T-helper 2 cell (primary cell): Measurements from ENCODE around the gene EPS8L2.
A peak's percentile ranks its signal among the peaks of the same experiment; 100 is the strongest.
"Not testable (repeated sequence)": the region's sequence is repeated elsewhere in the genome, so short reads cannot be mapped to it uniquely, and the experiment has no call there.

Source experiments
- DNase-seq, 5 experiments: peaks; one replicate each; pipeline versions ENCODE4 v3.0.0 to v3.0.0-alpha.2; 2012 to 2022

Gene EPS8L2

DNA sequence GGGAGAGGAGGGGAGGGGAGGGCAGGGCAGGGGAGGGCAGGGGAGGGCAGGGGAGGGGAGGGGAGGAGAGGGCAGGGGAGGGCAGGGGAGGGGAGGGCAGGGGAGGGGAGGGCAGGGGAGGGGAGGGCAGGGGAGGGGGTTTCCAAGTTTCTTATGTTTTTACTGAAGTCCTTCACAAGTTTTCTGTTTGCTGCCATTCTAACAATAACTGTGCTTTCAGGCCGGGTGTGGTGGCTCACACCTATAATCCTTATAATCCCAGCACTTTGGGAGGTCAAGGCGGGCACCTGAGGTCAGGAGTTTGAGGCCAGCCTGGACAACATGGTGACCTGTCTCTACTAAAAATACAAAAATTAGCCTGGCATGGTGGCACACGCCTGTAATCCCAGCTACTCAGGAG, 15.8 kb upstream of the EPS8L2 start:
- not testable (repeated sequence) for DNase-seq

- DNase-seq: peak in 1 of 5 experiments; percentile 46
Observed at GRCh38 chr11:690738-691633, 15.0 kb upstream of the EPS8L2 start.

DNA sequence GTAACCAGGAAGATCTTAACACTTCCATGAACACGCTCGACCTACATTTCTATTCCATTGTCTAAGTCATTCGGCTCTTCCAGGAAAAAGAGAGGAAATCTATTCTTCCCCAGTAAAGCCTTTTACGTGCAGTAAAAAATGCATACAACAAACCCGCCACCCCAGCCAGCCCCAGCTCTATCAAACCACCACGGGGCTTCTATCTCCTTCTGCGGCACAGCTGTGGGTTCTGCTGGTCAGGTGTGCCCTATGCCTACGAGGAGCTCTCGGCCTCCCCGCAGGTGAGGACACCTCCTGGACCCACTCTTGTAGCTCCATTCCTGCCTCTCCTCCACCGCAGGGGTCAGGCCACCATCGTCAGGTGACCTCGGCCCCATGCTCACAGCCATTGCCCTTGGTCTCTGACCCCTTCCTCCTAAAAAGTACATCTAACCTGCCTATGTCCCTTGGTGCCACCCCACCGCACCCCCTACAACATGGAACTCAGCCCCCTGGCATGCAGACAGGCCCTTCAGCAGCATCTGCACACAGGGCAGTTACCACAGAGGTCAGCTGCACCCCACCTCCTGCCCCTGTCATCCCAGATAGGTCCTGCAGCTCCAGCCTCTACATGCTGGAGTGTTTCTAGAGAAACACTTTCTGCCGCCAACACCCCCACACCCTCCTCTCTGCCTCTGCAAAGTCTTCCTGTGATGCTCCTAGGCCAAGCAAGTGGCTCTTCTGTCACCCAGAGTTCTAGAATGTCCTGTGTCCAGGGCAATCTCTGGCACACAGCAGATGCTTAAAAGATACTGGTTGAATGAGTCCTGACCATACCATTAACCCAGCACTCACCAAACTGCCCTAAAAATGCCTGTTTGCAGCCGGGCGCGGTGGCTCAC, 14.1 kb upstream of the EPS8L2 start:
- DNase-seq: no peak

DNA sequence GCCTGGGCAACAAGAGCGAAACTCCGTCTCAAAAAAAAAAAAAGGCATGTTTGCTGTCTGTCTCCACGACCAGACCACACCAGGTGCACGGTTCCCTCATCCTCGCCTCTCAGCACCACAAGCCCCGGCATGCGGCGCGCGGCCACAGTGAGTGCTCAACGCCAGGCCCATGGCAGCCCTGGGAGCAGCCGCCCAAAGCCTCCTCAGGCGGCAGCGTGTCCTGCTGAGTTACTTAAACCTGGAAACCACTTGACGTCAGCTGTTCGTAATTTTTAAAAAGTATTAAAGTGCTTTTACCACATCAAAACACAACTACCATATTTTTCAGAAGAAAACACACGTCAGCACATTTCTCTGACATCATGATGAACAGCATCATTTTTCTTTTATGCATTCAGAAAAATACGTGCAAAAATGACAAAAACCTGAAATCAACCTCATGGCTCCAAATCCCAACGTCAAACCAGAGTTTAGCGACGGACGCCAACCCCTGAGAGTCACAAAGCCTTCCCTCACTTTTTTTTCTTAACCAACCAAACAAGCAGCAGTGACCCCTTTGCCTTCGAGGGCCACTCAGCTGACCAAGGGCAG, 13.1 kb upstream of the EPS8L2 start:
- DNase-seq: peak in 2 of 5 experiments; percentile 50 to 61

- no peak for DNase-seq
Observed at GRCh38 chr11:693415-693831, 12.6 kb upstream of the EPS8L2 start.

DNA sequence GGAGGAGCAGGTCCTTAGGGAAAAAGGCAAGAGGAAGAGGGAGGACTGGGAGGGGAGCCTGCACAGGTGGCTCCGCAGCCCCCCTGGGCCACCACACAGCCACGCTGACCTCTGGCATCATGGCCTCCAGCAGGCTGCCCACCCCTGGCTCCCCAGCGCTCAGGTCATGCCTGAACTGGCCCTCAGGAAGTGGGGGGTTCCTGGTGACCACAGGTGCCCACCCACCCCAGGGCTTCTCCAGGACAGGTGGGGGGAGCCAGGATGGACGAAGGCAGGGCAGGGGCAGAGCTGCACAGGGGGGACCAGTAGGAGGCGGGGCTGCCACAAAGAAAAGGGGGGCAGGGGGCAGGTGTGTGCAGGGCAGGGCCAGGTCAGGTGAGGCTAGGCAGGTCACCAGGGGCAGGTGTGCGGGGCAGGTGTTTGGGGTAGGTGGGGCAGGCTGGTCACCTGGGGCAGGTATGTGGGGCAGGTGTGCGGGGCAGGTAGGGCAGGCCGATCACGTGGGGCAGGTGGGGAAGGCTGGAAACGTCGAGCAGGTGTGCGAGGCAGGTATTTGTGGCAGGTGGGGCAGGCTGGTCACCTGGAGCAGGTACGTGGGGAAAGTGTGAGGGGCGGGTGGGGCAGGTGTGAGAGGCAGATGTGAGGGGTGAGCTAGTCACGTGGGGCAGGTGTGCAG, 12.0 kb upstream of the EPS8L2 start:
- no peak for DNase-seq

DNA sequence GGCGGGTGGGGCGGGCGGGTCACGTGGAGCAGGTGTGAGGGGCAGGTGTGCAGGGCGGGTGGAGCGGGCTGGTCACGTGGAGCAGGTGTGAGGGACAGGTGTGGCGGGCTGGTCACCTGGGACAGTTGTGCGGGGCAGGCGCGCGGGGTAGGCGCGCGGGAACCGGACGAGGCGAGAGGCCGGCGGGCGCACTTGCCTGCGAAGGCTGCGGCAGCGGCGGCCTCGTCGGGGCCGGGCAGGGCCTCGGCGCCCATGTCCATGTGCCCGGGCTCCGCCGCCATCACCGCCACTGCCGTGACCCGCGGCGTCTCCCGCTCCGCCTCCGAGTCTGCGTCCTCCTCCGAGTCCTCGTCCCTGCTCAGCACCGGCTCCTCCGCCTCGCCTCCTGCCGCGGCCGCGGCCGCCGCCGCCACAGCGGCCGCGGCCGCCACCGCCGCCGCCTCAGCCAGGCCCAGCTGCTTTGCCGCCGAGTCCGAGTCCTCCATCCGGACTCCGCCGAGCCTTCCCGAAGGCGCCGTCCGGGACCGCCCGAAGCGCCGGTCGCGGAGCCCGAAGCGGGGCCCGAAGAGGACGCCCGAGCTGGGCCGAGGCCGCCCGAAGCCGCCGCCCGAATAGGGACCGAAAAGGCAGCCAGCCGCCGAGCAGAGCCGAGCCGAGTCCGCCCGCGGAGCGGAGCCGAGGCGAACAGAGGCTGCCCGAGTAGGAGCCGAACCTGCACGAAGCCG, 11.3 kb upstream of the EPS8L2 start, which contains the start of gene DEAF1:
Gene DEAF1 (minus strand): TSS at position 660 of the 725 bp plus-strand sequence. CDS start 175 bp downstream, at position 485.
- peak; percentile 97 to 100 (median 99) for DNase-seq

DNA sequence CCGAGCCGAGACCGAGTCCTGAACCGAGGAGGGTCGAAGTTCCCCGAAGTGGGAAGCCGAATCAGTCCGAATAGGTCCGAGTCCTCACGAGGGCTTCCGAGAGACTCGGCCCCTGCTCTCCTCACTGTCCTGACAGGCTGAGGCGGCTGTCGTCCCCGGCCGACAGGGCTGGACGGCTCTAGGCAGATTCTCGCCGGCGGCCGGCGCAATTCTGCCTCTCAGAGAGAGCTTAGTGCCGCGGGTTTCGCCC, 10.8 kb upstream of the EPS8L2 start:
- DNase-seq: no peak

DNA sequence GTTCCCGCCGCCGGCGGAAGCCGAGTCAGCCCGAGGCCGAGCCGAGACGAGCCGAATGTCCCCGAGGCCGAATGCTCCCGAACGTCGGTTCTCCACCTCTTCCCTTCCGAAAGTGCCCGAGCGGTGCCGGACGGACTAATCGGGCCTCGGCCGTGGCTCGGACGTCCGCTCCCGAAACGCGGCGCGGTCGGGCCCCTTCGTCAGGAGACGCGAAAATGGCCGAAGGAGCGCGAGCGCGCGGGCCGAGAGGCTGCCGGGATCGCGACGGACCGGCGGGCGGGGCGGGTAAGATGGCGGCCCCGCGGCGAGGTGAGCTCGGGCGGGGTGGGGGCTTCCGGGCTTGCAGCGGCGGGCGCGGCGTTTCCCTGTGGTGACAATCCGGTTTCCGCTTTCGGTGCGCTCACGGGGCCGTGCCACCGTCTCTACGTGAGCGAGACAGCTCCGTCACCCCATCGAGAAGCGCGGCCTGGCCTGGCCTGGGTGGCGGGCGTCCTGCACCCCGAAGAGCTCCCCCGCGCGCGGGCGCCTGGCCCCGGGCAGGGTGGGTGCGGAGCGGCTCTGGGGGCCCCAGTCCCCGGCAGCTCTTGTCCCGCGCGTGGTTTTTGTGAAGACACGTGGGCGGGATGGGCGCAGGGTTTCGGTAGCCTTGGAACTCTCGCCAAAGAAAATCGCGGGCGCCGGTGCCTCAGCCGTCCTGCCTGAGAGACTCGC, 10.3 kb upstream of the EPS8L2 start, which contains the start of gene TMEM80:
Gene TMEM80 (plus strand): TSS at position 279 of the 711 bp plus-strand sequence. CDS start 12 bp downstream, at position 291.
- DNase-seq: peak; percentile 92 to 98 (median 97)

- no peak for DNase-seq
Observed at GRCh38 chr11:696955-697491, 9.0 kb upstream of the EPS8L2 start.

- DNase-seq: no peak
Observed at GRCh38 chr11:697811-698311, 8.2 kb upstream of the EPS8L2 start.

DNA sequence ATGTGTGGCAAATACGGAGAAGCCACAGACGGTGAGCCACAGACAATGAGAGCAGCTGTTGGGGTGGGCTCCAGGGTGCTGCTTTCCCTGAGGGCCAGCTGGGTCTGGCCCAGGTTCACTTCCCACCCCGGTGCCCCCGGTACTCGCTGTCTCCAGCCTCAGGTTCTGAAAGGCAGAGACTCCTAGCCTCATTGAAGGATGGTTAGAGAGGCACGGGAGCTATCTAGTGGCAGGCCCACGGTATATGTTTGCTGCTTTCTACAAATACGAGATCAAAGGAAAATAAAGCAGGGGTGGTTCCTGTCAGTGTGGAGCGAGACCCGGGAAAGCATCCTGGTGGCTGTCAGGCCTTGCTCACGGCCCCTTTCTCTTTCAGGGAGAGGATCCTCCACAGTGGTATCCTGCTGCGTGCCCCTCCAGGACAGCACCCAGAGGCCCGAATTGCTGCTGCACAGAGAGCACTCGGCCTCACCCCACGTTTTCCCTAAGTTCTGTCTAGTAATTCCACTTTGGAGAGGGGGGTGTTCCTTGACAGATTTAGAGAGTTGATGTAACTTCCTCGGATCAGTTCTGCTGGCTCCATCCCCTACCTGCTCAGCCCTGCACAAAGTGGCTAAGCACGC, 7.4 kb upstream of the EPS8L2 start:
- no peak for DNase-seq

DNA sequence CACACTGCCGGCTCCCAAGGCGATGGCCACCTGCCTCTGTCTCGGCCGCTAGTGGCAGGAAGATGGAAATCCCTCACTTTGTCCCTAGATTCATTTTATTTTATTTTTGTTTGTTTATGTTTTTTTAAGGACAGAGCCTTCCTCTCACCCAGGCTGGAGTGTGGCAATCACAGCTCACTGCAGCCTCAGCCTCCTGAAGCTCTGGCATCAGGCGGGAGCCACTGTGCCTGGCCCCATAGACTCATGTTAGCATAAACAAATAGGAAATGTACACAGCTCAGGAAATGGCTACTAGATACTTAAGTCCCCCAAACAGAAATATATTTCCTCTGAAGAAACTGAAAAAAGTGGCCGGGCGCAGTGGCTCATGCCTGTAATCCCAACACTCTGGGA, 6.9 kb upstream of the EPS8L2 start:
- no peak for DNase-seq

- DNase-seq: no peak
Observed at GRCh38 chr11:699753-700152, 6.3 kb upstream of the EPS8L2 start.

DNA sequence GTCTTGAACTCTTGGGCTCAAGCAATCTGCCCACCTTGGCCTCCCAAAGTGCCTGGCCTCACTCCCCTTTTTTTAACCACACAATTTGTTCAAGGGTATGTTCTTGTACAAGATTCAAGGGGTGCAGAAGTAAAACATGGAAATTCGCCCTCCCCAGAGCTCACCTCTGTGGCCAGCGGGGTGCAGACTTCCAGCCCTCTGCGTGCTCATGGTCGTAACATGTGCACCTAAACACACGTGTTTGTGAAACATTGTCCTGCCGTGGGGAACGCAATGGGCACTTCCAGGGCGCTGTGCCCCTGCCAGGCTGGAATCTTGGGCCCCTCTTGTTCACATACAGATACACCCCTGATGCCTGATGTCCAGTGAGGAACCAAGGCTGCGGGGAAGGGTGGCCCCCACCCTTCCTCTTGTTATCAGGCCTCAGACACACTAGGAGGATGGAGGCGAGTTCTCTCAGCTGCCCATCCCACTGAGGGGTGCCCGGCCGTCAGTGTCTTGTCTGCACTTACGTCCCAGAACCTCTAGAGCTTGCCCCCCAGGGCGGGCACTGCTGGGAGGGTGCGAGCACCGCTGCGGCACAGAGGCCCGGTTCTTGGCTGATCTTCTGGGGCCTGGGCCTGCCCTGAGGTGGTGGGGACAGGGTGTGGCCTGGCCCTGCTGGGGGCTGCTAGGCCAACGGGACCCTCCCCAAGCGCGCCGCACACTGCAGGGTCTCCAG, 4.1 kb upstream of the EPS8L2 start:
- no peak for DNase-seq

DNA sequence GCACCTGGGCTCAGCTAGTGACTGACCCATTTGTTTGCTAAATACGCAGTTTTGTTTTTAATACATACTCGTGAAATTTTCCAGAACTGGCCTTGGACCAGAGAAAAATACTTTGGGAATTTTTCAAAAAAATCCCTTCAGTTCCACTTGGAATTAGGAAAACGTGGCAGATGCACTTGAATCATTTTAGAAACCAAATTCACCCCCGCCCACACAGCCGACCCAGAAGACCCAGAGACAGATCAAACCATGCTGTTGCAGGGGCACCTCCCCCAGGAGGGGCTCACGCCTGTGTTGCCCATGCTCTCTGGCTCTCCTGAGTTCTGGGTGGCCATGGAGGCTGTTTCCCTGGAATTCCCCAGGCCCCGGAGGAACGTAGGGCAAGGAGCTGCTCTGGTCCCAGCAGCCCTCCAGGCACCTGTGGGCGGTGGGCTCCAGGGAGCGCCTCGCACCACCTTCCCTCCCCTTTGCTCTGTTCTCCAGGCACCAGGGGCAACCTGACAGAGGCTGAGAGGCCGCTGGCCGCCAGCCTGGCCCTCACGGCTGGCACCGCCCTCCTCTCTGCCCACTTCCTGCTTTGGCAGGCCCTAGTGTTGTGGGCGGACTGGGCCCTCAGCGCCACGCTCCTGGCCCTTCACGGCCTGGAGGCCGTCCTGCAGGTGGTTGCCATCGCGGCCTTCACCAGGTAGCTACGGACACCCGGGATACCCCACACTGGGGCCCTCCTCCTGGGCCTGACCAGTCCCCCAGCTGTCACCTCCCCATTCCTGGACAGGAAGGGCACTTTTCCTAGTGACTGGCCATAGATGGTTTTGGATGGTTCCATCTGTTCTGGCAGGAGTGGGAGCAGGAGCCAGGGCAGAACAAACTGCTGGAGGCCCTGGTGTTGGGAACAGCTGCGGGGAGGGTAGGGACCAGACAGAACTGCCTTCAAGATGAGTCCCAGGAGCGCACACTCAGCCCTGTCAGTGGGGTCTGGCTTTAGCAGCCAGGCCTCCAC, 3.3 kb upstream of the EPS8L2 start:
- DNase-seq: no peak

DNA sequence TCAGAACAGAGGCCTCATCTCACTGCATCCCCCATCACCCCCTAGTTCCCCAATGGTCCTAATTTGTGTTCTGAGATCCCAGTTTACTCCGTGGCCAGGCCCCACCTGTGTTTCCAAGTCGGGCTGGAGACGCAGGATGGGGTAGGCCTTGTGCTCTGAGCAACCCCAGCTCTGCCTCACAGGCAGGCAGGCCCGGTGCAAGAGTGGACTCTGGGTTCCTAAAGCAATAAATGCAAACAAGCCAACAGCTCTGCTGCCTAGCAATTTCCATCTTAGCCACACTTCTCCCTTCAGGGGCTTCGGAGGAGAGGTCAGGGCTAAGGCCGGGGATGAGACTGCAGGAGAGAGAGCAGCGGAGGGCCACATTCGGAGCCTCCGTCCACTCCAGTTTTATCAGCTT, 2.5 kb upstream of the EPS8L2 start:
- no peak for DNase-seq

- no peak for DNase-seq
Observed at GRCh38 chr11:704228-704674, 1.8 kb upstream of the EPS8L2 start.
